Measurements from ENCODE around the gene RYK. TPM values are rescaled to one million over a fixed set of nuclear protein-coding genes. Genes with fewer than 3 reads are reported as not detected.

RYK gene
- total RNA-seq, 2 donors from 2014 or later, result 50.9 to 74.1 TPM

- no peaks in the 10 kb centered on the region for H3K4me1 ChIP-seq (ENCODE audit: control insufficient read depth in 1 of 2, low read depth in 2 of 2)
- H3K27ac ChIP-seq, result no peak overlapping the region
- no peaks in the 10 kb centered on the region for H3K36me3 ChIP-seq
- H3K4me3 ChIP-seq, result no peak overlapping the region
- no peaks in the 10 kb centered on the region for H3K9me3 ChIP-seq
- no peak for DNase-seq (ENCODE audit: low spot score)
- no peak for ATAC-seq (ENCODE audit: insufficient number of reproducible peaks, low FRiP score, low read depth)
- no peaks in the 10 kb centered on the region for H3K27me3 ChIP-seq (replicated peaks; ENCODE audit: insufficient read depth)
- TF ChIP-seq CTCF (IDR thresholded peaks at IDR 0.05), result no peak
These were observed 116.4 kb downstream of the RYK start for GRCh38 chr3:134134240-134134639.

- Histone ChIP-seq H3K36me3 (no peaks in the 10 kb centered on the region), H3K4me3 (no peak overlapping the region), H3K4me1 (ENCODE audit: control insufficient read depth in 1 of 2, low read depth in 2 of 2) (no peaks in the 10 kb centered on the region), H3K9me3 (no peaks in the 10 kb centered on the region), H3K27me3 (replicated peaks; ENCODE audit: insufficient read depth) (no peaks in the 10 kb centered on the region), H3K27ac (no peak overlapping the region)
- ATAC-seq (ENCODE audit: insufficient number of reproducible peaks, low FRiP score, low read depth) (no peak), DNase-seq (ENCODE audit: low spot score) (no peak)
- no peak for TF ChIP-seq CTCF (IDR thresholded peaks at IDR 0.05)
These were observed 117.7 kb downstream of the RYK start for GRCh38 chr3:134132961-134133360.

GRCh38 chr3:134126153-134126552, 124.5 kb downstream of the RYK start:
- Histone ChIP-seq H3K4me3 (no peak overlapping the region), H3K9me3 (peaks cover 8% of the 10 kb centered on the region), H3K4me1 (ENCODE audit: control insufficient read depth in 1 of 2, low read depth in 2 of 2) (no peaks in the 10 kb centered on the region), H3K36me3 (no peaks in the 10 kb centered on the region), H3K27ac (no peak overlapping the region), H3K27me3 (replicated peaks; ENCODE audit: insufficient read depth) (no peaks in the 10 kb centered on the region)
- DNase-seq (ENCODE audit: low spot score) (no peak), ATAC-seq (ENCODE audit: insufficient number of reproducible peaks, low FRiP score, low read depth) (no peak)
- no peak for TF ChIP-seq CTCF (IDR thresholded peaks at IDR 0.05)

GRCh38 chr3:134114726-134115125, 135.9 kb downstream of the RYK start:
- H3K9me3 ChIP-seq, result peaks cover 11% of the 10 kb centered on the region
- no peaks in the 10 kb centered on the region for H3K27me3 ChIP-seq (replicated peaks; ENCODE audit: insufficient read depth)
- H3K36me3 ChIP-seq, result no peaks in the 10 kb centered on the region
- ATAC-seq (ENCODE audit: insufficient number of reproducible peaks, low FRiP score, low read depth), result no peak
- no peaks in the 10 kb centered on the region for H3K4me1 ChIP-seq (ENCODE audit: control insufficient read depth in 1 of 2, low read depth in 2 of 2)
- no peak for DNase-seq (ENCODE audit: low spot score)
- H3K4me3 ChIP-seq, result no peak overlapping the region
- TF ChIP-seq CTCF (IDR thresholded peaks at IDR 0.05), result no peak
- H3K27ac ChIP-seq, result no peak overlapping the region

- Histone ChIP-seq H3K9me3 (no peaks in the 10 kb centered on the region), H3K27ac (no peak overlapping the region), H3K4me3 (no peak overlapping the region), H3K36me3 (no peaks in the 10 kb centered on the region), H3K4me1 (ENCODE audit: control insufficient read depth in 1 of 2, low read depth in 2 of 2) (no peaks in the 10 kb centered on the region), H3K27me3 (replicated peaks; ENCODE audit: insufficient read depth) (no peaks in the 10 kb centered on the region)
- DNase-seq (ENCODE audit: low spot score), result no peak
- no peak for TF ChIP-seq CTCF (IDR thresholded peaks at IDR 0.05)
- no peak for ATAC-seq (ENCODE audit: insufficient number of reproducible peaks, low FRiP score, low read depth)
These were observed 139.0 kb downstream of the RYK start for GRCh38 chr3:134111616-134112015.

Measured in thoracic aorta (tissue), 2 donors.